ENCODE results near the gene RBM4. TPM values are rescaled to one million over a fixed set of nuclear protein-coding genes. Genes with fewer than 3 reads are reported as not detected.

The RBM4 gene
- total and polyA plus RNA-seq, 9 donors: 64.0 to 177 (median 121) TPM

GRCh38 chr11:66625041-66625751 lies 13.3 kb upstream of the RBM4 start:
- no peak overlapping the region for H3K27ac ChIP-seq
- no peaks in the 10 kb centered on the region for H3K36me3 ChIP-seq
- H3K27me3 ChIP-seq: no peaks in the 10 kb centered on the region
- WGBS, 3 donors: 90 to 94% (median 91%) methylated on average over 26 of the region's 26 CpGs
- no peak overlapping the region for H3K4me3 ChIP-seq
- no peaks in the 10 kb centered on the region for H3K9me3 ChIP-seq
- no peak for TF ChIP-seq CTCF (IDR thresholded peaks at IDR 0.05)
- no peak for TF ChIP-seq POLR2A (IDR thresholded peaks at IDR 0.05)
- TF ChIP-seq EP300 (IDR thresholded peaks at IDR 0.05): no peak
- no peak for DNase-seq
- intact Hi-C loops (cut with DNase I): no loop called here
- peaks cover 7% of the 10 kb centered on the region for H3K4me1 ChIP-seq (ENCODE audit: insufficient read depth)

- TF ChIP-seq CTCF (IDR thresholded peaks at IDR 0.05) (no peak), POLR2A (IDR thresholded peaks at IDR 0.05) (no peak)
- no peaks in the 10 kb centered on the region for H3K27me3 ChIP-seq
- intact Hi-C loops (cut with DNase I): no loop called here
- WGBS, 3 donors: 83 to 93% (median 86%) methylated on average over 9 of the region's 9 CpGs
- no peaks in the 10 kb centered on the region for H3K36me3 ChIP-seq
- no peak overlapping the region for H3K27ac ChIP-seq
- H3K4me3 ChIP-seq: no peak overlapping the region
- no peaks in the 10 kb centered on the region for H3K9me3 ChIP-seq
- DNase-seq: no peak
- peaks cover 7% of the 10 kb centered on the region for H3K4me1 ChIP-seq (ENCODE audit: insufficient read depth)
Observed at GRCh38 chr11:66625752-66626149, 12.8 kb upstream of the RBM4 start.

GRCh38 chr11:66626382-66626781 lies 12.1 kb upstream of the RBM4 start:
- no peaks in the 10 kb centered on the region for H3K36me3 ChIP-seq
- DNase-seq: no peak
- H3K4me3 ChIP-seq: no peak overlapping the region
- TF ChIP-seq POLR2A (IDR thresholded peaks at IDR 0.05) (no peak), CTCF (IDR thresholded peaks at IDR 0.05) (no peak), EP300 (IDR thresholded peaks at IDR 0.05) (no peak)
- peaks cover 3% of the 10 kb centered on the region for H3K4me1 ChIP-seq (ENCODE audit: insufficient read depth)
- no peak overlapping the region for H3K27ac ChIP-seq
- intact Hi-C loops (cut with DNase I): no loop called here
- H3K9me3 ChIP-seq: no peaks in the 10 kb centered on the region
- no peaks in the 10 kb centered on the region for H3K27me3 ChIP-seq
- WGBS, 3 donors: 95 to 96% (median 96%) methylated on average over 25 of the region's 25 CpGs

GRCh38 chr11:66626926-66627325 lies 11.6 kb upstream of the RBM4 start:
- no peak overlapping the region for H3K4me3 ChIP-seq
- WGBS, 3 donors: 83 to 89% (median 86%) methylated on average over 7 of the region's 7 CpGs
- intact Hi-C loops (cut with DNase I): no loop called here
- no peak for TF ChIP-seq CTCF (IDR thresholded peaks at IDR 0.05)
- TF ChIP-seq EP300 (IDR thresholded peaks at IDR 0.05): no peak
- no peak for TF ChIP-seq POLR2A (IDR thresholded peaks at IDR 0.05)
- DNase-seq: no peak
- H3K9me3 ChIP-seq: no peaks in the 10 kb centered on the region
- H3K27me3 ChIP-seq: no peaks in the 10 kb centered on the region
- H3K36me3 ChIP-seq: no peaks in the 10 kb centered on the region
- H3K27ac ChIP-seq: no peak overlapping the region
- H3K4me1 ChIP-seq (ENCODE audit: insufficient read depth): peaks cover 3% of the 10 kb centered on the region
